Stomach (tissue), 4 donors: Measurements from ENCODE around the gene CD3E.

Source experiments
- CTCF ChIP-seq, 7 experiments: fragments of 450-650 bp in 4 of 7; fragments of 200-600 bp in 3 of 7; sonication (generic) in 3 of 7; IDR thresholded peaks; one replicate each; pipeline ENCODE4 v1.5.1; 2016 to 2019; ENCODE audit warnings: antibody characterized with exemption in 7 of 7, control low read depth in 2 of 7, mild to moderate bottlenecking in 1 of 7
- POLR2A ChIP-seq, 4 donors: fragments of 450-650 bp; IDR thresholded peaks; one replicate each; pipeline ENCODE4 v1.6.1; 2016; ENCODE audit warnings: antibody characterized with exemption in 4 of 4, control low read depth in 2 of 4, mild to moderate bottlenecking in 1 of 4, moderate library complexity in 1 of 4
- POLR2AphosphoS5 ChIP-seq, 3 donors: sonication (generic); formaldehyde crosslinking; IDR thresholded peaks; one replicate each; pipeline ENCODE4 v1.6.1; 2016; ENCODE audit warnings: antibody characterized with exemption in 3 of 3

DNA sequence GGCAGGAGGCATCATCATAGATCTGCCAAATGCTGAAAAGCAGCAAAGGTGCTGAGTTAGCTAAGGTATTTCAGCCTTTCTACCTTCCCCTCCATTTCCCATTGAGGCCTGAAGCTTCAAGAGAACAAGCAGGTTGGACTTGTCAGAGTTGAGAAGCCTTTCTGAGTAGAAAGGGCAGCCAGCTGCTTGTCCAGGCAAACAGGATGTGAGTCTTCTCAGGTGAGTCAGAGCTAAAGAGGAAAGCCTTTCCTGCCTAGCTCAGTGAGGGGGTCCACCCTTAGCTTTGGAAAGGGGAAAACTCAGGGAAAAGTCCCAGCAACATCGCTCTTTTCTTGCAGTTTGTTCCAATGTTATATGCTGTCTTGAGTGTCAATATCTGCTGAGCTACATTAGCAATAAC lies 27.2 kb upstream of the CD3E start:
- TF ChIP-seq CTCF (IDR thresholded peaks at IDR 0.05) (no peak), POLR2AphosphoS5 (IDR thresholded peaks at IDR 0.05) (peak in 2 of 3 donors; percentile 51 to 60), POLR2A (IDR thresholded peaks at IDR 0.05) (no peak)
